WERI-Rb-1 (cell line): ENCODE measurements around the gene KATNA1.
A peak's percentile ranks its signal among the peaks of the same experiment; 100 is the strongest.

Source experiments
- DNase-seq: peaks from one replicate; pipeline ENCODE4 v3.0.0-alpha.2; 2020
- H3K27ac ChIP-seq: fragments of 250-450 bp; sonication (Bioruptor Pico); 2 replicates; pipeline ENCODE4 v1.5.1; 2020; ENCODE audit warnings: mild to moderate bottlenecking, moderate library complexity
- H3K27me3 ChIP-seq: fragments of 250-450 bp; sonication (Bioruptor Pico); 2 replicates; pipeline ENCODE4 v1.5.1; 2021; ENCODE audit warnings: mild to moderate bottlenecking, low read depth, moderate library complexity; ENCODE audit not compliant: insufficient read depth, severe bottlenecking
- H3K36me3 ChIP-seq: fragments of 250-450 bp; sonication (Bioruptor Pico); 2 replicates; pipeline ENCODE4 v1.5.1; 2020; ENCODE audit warnings: mild to moderate bottlenecking, moderate library complexity
- H3K4me3 ChIP-seq: 2 replicates; pipeline ENCODE4 v1.5.1; 2011; ENCODE audit warnings: low read depth, mild to moderate bottlenecking, control low read depth, low read length
- H3K9me3 ChIP-seq: fragments of 250-450 bp; sonication (Bioruptor Pico); 2 replicates; pipeline ENCODE4 v1.5.1; 2021; ENCODE audit warnings: mild to moderate bottlenecking, moderate library complexity; ENCODE audit not compliant: severe bottlenecking
- TF ChIP-seq, protein P1 (sequence below): IDR thresholded peaks from 2 replicates; pipeline ENCODE4 v1.5.1; 2011; ENCODE audit warnings: low read depth, mild to moderate bottlenecking, control low read depth, inconsistent platforms, low read length

The KATNA1 gene

DNA sequence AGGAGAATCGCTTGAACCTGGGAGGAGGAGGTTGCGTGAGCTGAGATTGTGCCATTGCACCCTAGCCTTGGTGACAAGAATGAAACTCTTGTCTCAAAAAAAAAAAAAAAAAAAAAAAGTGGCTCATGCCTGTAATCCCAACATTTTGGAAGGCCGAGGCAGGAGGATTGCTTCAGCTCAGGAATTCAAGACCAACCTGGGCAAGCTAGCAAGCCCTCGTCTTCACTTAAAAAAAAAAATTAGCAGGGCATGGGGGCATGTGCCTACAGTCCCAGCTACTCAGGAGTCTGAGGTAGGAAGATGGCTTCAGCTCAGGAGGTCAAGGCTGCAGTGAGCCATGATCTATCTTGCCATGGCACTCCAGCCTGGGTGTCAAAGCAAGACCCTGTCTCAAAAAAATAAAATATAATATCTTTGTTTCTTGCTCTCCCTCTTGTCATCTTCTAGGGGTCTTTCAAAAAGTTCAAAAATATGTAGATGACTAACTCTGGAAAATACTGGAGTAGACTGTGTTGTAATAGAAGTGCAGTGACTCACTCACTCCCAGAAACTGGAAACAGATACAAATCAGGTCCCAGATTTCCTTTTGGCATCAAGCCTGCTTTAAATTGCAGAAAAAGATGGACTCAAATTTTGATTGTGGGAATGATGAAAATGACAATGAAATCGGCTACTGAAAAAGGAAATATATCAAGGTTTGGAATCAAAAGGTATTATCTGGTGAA lies 85.1 kb downstream of the KATNA1 start:
- no peak for DNase-seq
- no peak overlapping the region for H3K27ac ChIP-seq

DNA sequence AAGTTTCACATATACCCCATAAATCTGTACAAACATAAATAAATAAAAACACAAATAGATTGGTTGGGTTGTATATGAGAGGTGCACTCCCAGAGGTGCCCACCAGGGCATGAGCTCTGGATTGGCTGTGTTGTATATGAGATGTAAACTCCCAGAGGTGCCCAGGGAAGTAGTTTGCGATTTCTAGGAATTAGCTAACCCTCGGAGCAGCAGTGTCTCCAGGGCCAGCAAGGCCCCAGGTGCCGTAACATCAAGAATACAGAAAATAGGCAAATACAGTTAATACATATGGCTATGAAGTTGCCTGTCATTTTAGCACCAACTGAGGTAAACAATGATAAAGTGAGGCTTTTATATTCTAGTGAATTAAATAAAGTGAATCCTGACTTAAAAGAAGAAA lies 87.8 kb downstream of the KATNA1 start:
- Histone ChIP-seq H3K4me3 (no peak overlapping the region), H3K27ac (no peak overlapping the region), H3K27me3 (peaks cover 4% of the 10 kb centered on the region), H3K9me3 (no peaks in the 10 kb centered on the region), H3K36me3 (no peaks in the 10 kb centered on the region)
- peak; percentile 25 for DNase-seq
- TF ChIP-seq, protein P1, sequence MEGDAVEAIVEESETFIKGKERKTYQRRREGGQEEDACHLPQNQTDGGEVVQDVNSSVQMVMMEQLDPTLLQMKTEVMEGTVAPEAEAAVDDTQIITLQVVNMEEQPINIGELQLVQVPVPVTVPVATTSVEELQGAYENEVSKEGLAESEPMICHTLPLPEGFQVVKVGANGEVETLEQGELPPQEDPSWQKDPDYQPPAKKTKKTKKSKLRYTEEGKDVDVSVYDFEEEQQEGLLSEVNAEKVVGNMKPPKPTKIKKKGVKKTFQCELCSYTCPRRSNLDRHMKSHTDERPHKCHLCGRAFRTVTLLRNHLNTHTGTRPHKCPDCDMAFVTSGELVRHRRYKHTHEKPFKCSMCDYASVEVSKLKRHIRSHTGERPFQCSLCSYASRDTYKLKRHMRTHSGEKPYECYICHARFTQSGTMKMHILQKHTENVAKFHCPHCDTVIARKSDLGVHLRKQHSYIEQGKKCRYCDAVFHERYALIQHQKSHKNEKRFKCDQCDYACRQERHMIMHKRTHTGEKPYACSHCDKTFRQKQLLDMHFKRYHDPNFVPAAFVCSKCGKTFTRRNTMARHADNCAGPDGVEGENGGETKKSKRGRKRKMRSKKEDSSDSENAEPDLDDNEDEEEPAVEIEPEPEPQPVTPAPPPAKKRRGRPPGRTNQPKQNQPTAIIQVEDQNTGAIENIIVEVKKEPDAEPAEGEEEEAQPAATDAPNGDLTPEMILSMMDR: peak; percentile 37; the same call in 1 of the 2 replicates

More for the DNA sequence above, 85.1 kb downstream of the KATNA1 start:
- TF ChIP-seq, protein P1: no peak
- no peak overlapping the region for H3K4me3 ChIP-seq
- no peaks in the 10 kb centered on the region for H3K9me3 ChIP-seq
- H3K36me3 ChIP-seq: peaks cover 2% of the 10 kb centered on the region; the same call in 1 of the 2 replicates
- H3K27me3 ChIP-seq: no peaks in the 10 kb centered on the region

DNA sequence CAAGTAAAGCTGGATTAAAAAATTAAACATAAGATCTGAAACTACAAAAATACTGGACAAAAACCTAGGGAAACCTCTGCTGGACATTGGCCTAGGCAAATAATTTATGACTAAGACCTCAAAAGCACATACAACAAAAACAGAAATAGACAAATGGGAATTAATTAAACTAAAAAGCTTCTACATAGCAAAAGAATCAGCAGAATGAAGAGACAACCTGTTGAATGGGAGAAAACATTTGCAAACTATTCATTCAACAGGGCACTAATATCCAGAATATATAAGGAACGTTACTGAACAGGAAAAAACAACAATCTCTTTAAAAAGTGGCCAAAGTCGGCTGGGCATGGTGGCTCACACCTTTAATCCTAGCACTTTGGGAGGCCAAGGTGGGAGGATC lies 89.1 kb downstream of the KATNA1 start:
- DNase-seq: no peak
- Histone ChIP-seq H3K27me3 (peaks cover 4% of the 10 kb centered on the region), H3K9me3 (no peaks in the 10 kb centered on the region), H3K4me3 (no peak overlapping the region), H3K27ac (no peak overlapping the region), H3K36me3 (no peaks in the 10 kb centered on the region)
- TF ChIP-seq, protein P1: no peak

DNA sequence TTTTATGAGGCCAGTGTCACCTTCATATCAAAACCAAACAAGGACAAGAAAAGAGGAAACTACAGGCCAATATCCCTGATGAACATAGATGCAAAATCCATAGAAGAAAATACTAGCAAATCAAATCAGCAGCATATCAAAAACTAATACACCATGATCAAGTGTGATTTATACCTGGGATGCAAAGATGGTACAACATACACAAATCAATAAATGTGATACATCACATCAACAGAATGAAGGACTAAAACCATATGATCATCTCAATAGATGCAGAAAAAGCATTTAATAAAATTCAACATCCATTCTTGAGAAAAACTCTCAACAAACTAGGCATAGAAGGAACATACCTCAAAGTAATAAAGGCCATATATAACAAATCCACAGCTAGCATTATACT lies 90.5 kb downstream of the KATNA1 start:
- TF ChIP-seq, protein P1: no peak
- H3K4me3 ChIP-seq: no peak overlapping the region

DNA sequence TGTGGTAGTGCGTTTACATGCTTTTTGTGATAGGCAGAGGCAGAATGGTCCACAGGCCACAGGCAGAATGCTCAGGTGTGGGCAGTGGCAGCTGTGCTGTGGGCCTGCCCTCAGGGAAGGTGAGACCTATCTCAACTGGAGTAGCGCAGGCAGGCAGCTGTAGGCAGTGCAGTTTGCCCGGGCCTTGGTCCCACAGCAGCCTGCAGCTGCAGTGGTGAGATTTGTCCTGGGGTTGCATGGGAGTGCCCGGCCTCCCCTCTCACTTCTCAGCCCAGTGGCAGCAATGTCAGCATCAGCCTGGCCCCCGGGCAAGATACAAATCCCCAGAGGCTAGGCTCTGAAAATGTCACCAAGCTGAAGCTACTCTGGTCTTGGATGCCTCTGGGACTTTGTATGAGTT lies 96.6 kb downstream of the KATNA1 start:
- H3K36me3 ChIP-seq: no peaks in the 10 kb centered on the region
- peaks cover 4% of the 10 kb centered on the region for H3K27me3 ChIP-seq
- H3K9me3 ChIP-seq: no peaks in the 10 kb centered on the region
- TF ChIP-seq, protein P1: no peak
- H3K27ac ChIP-seq: no peak overlapping the region
- H3K4me3 ChIP-seq: no peak overlapping the region
- DNase-seq: no peak

More for the DNA sequence above, 90.5 kb downstream of the KATNA1 start:
- DNase-seq: no peak
- H3K9me3 ChIP-seq: no peaks in the 10 kb centered on the region
- H3K27me3 ChIP-seq: peaks cover 4% of the 10 kb centered on the region
- no peak overlapping the region for H3K27ac ChIP-seq
- H3K36me3 ChIP-seq: no peaks in the 10 kb centered on the region
